Measurements from ENCODE around the gene TAB2. TPM values are rescaled to one million over a fixed set of nuclear protein-coding genes. Genes with fewer than 3 reads are reported as not detected.

Gene TAB2
- total and polyA plus RNA-seq, 2 of the 8 experiments (the other 6 are each of a cell fraction or from before 2014, with no cell fraction given), result 40.4 to 63.0 TPM

DNA sequence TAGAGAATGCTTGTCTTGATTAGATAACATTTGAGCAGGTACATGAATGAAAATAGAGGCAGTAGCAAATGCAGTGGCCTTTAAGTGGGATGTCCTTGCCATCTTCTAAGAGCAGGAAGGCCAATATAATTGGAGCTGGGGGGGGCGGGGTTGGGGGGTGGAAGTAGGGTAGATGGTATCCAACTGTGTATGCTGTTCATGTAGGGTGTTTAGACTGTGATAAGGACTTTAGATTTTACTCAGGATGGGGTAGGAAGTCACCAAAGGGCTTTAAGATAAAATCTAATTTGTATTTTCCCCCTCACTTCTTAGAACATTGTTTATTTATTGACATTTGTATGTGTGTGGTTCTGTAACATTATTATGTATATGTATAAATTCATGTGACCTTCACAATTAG, 12.0 kb downstream of the TAB2 start:
- no peak overlapping the region for H3K4me2 ChIP-seq (ENCODE audit: insufficient read depth in 1 of 2, low read depth in 2 of 2, low read length in 2 of 2)
- DNase-seq (ENCODE audit: low read depth in 1 of 2, low spot score in 2 of 2) (no peak), FAIRE-seq (no peak)
- H4K91ac ChIP-seq (replicated peaks; ENCODE audit: insufficient read length, low read length), result no peak overlapping the region
- no peak overlapping the region for H4K5ac ChIP-seq (ENCODE audit: insufficient read length, low read depth, low read length)
- no peaks in the 10 kb centered on the region for H3K36me3 ChIP-seq (ENCODE audit: control insufficient read depth in 2 of 4, insufficient read depth in 4 of 4, low read length in 3 of 4)
- peaks cover 12% of the 10 kb centered on the region in 2 experiments for H4K20me1 ChIP-seq (replicated peaks in 1 of 2; ENCODE audit: control insufficient read depth in 1 of 2, insufficient read depth in 2 of 2, low read length in 2 of 2)
- no peak overlapping the region for H3K27ac ChIP-seq (ENCODE audit: low read depth, low read length)
- no peak overlapping the region for H2BK20ac ChIP-seq (ENCODE audit: low read length)
- H2BK12ac ChIP-seq (ENCODE audit: low read depth, low read length), result no peak overlapping the region
- no peaks in the 10 kb centered on the region for H3K27me3 ChIP-seq (replicated peaks in 1 of 4; ENCODE audit: control insufficient read depth in 3 of 4, extremely low read depth in 1 of 4, insufficient read depth in 3 of 4, low read length in 3 of 4)
- no peak for TF ChIP-seq POU5F1 (IDR thresholded peaks at IDR 0.05; ENCODE audit: low read depth, low read length)
- ChIA-PET CTCF (ENCODE audit: partially characterized antibody) (no interaction called here), POLR2A (ENCODE audit: partially characterized antibody) (no interaction called here)
- peaks cover 0 to 21% (median 6%) of the 10 kb centered on the region in 4 experiments; a peak in 5 of 7 replicates for H3K4me1 ChIP-seq (replicated peaks in 1 of 4; ENCODE audit: control insufficient read depth in 3 of 4, insufficient read depth in 4 of 4, low read length in 3 of 4)
- no peak overlapping the region for H2AK5ac ChIP-seq (ENCODE audit: low read depth, low read length)
- no peaks in the 10 kb centered on the region; the same call in none of the 2 replicates for H3K79me1 ChIP-seq (ENCODE audit: low read depth, low read length)
- no peak overlapping the region for H3K18ac ChIP-seq (ENCODE audit: extremely low read depth, low read length)
- WGBS, 2 experiments (ENCODE audit: extremely low coverage in 1 of 2, insufficient coverage in 1 of 2, insufficient read length in 1 of 2, insufficient replicate concordance in 2 of 2, low coverage in 1 of 2, low lambda C conversion rate in 2 of 2, missing lambda C conversion rate in 1 of 2), result 0% methylated on average over 1 of the region's 1 CpG; no CpG with 5 or more reads in 1 of the 2 experiments
- H3K79me2 ChIP-seq (ENCODE audit: control insufficient read depth in 1 of 2, insufficient read depth in 2 of 2, low read length in 2 of 2), result peaks cover 27 to 100% of the 10 kb centered on the region in 2 experiments
- no peaks in the 10 kb centered on the region for H3K9me3 ChIP-seq (ENCODE audit: insufficient read depth in 2 of 2, low read depth in 1 of 2, low read length in 1 of 2)
- H3K23me2 ChIP-seq (ENCODE audit: low read depth, low read length), result no peaks in the 10 kb centered on the region
- no peak overlapping the region for H3K4ac ChIP-seq (replicated peaks; ENCODE audit: insufficient read length, low read depth, low read length)
- no peak overlapping the region for H2BK5ac ChIP-seq (ENCODE audit: low read depth, low read length)
- H3K4me3 ChIP-seq (ENCODE audit: extremely low read depth in 1 of 4, insufficient read depth in 2 of 4, low read depth in 3 of 4, low read length in 4 of 4), result no peak overlapping the region
- no peak overlapping the region for H3K56ac ChIP-seq (replicated peaks; ENCODE audit: insufficient read length, low read depth, low read length)
- no peak overlapping the region for H4K8ac ChIP-seq (ENCODE audit: extremely low read depth, insufficient read depth, low read length)
- H3K9ac ChIP-seq (replicated peaks in 1 of 4; ENCODE audit: extremely low read depth in 1 of 4, low read depth in 3 of 4, low read length in 3 of 4), result no peak overlapping the region
- H2BK15ac ChIP-seq (ENCODE audit: low read length), result no peak overlapping the region
- no peak overlapping the region for H3K14ac ChIP-seq (ENCODE audit: insufficient read length)
- H2AFZ ChIP-seq (ENCODE audit: low read length), result no peak overlapping the region
- H3K23ac ChIP-seq (ENCODE audit: insufficient read length), result no peak overlapping the region
- H2BK120ac ChIP-seq (replicated peaks; ENCODE audit: low read depth, low read length), result no peak overlapping the region
